ENCODE data around the gene FAM9C.
"Not testable (repeated sequence)": the region's sequence is repeated elsewhere in the genome, so short reads cannot be mapped to it uniquely, and the experiment has no call there.

FAM9C gene

GRCh38 chrX:13026877-13027652, 17.4 kb downstream of the FAM9C start:
- Histone ChIP-seq H3K9me3 (ENCODE audit: severe bottlenecking) (no peaks in the 10 kb centered on the region), H3K36me3 (no peaks in the 10 kb centered on the region), H3K27ac (no peak overlapping the region), H3K4me3 (ENCODE audit: low read depth, low read length) (no peak overlapping the region), H3K27me3 (ENCODE audit: insufficient read depth, low read depth, severe bottlenecking) (no peaks in the 10 kb centered on the region)
- DNase-seq = no peak
- TF ChIP-seq, protein P1, sequence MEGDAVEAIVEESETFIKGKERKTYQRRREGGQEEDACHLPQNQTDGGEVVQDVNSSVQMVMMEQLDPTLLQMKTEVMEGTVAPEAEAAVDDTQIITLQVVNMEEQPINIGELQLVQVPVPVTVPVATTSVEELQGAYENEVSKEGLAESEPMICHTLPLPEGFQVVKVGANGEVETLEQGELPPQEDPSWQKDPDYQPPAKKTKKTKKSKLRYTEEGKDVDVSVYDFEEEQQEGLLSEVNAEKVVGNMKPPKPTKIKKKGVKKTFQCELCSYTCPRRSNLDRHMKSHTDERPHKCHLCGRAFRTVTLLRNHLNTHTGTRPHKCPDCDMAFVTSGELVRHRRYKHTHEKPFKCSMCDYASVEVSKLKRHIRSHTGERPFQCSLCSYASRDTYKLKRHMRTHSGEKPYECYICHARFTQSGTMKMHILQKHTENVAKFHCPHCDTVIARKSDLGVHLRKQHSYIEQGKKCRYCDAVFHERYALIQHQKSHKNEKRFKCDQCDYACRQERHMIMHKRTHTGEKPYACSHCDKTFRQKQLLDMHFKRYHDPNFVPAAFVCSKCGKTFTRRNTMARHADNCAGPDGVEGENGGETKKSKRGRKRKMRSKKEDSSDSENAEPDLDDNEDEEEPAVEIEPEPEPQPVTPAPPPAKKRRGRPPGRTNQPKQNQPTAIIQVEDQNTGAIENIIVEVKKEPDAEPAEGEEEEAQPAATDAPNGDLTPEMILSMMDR (IDR thresholded peaks at IDR 0.05; ENCODE audit: low read depth, low read length) = no peak

DNA sequence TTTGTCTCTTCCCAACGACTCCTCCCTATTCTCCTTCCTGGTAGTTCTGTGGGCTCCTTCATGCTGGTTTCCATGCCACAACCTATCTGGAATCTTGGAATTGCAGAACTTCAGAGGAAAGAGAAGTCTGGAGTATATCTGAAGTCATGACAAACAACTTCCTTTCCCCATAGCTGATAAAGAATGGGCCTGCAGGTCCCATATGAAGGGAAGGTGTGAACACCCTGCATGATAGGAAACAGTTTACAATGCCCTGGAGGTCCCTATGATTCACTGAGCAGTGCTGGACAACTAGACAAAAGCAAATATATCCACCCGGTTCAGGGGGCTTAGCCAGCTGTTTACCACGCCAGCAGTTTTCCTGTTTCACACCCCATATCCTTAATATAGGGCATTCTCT, 19.4 kb downstream of the FAM9C start:
- no peak for DNase-seq
- H3K9me3 ChIP-seq (ENCODE audit: severe bottlenecking) = no peaks in the 10 kb centered on the region
- TF ChIP-seq, protein P1 (IDR thresholded peaks at IDR 0.05; ENCODE audit: low read depth, low read length) = no peak
- H3K27ac ChIP-seq = no peak overlapping the region
- no peaks in the 10 kb centered on the region for H3K36me3 ChIP-seq
- no peaks in the 10 kb centered on the region for H3K27me3 ChIP-seq (ENCODE audit: insufficient read depth, low read depth, severe bottlenecking)
- H3K4me3 ChIP-seq (ENCODE audit: low read depth, low read length) = no peak overlapping the region

DNA sequence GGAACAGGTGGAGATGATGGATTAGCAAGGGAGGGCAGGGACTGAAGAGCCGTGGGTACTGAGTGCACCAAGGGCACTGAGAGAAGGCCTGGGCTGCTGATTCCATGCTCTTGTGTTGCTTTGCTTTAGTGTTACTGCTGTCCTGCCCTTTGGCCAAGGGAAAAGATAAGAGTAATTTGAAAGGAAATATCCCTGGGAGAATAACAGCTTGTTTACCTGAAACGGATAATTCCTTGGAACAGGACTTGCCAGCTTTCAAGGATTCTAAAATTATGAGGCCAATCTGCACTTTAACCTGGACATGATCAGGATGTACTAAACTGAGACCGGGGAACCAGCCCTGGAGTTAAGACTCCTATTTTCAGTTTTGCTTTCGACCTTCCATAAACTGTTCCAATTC, 20.4 kb downstream of the FAM9C start:
- TF ChIP-seq, protein P1 (IDR thresholded peaks at IDR 0.05; ENCODE audit: low read depth, low read length) = no peak
- no peak for DNase-seq
- Histone ChIP-seq H3K4me3 (ENCODE audit: low read depth, low read length) (no peak overlapping the region), H3K36me3 (no peaks in the 10 kb centered on the region), H3K27ac (no peak overlapping the region), H3K27me3 (ENCODE audit: insufficient read depth, low read depth, severe bottlenecking) (no peaks in the 10 kb centered on the region), H3K9me3 (ENCODE audit: severe bottlenecking) (no peaks in the 10 kb centered on the region)

GRCh38 chrX:13023567-13023966, 20.9 kb downstream of the FAM9C start:
- no peak for DNase-seq
- Histone ChIP-seq H3K4me3 (ENCODE audit: low read depth, low read length) (no peak overlapping the region), H3K36me3 (no peaks in the 10 kb centered on the region), H3K9me3 (ENCODE audit: severe bottlenecking) (no peaks in the 10 kb centered on the region), H3K27ac (no peak overlapping the region), H3K27me3 (ENCODE audit: insufficient read depth, low read depth, severe bottlenecking) (no peaks in the 10 kb centered on the region)
- TF ChIP-seq, protein P1 (IDR thresholded peaks at IDR 0.05; ENCODE audit: low read depth, low read length) = no peak

DNA sequence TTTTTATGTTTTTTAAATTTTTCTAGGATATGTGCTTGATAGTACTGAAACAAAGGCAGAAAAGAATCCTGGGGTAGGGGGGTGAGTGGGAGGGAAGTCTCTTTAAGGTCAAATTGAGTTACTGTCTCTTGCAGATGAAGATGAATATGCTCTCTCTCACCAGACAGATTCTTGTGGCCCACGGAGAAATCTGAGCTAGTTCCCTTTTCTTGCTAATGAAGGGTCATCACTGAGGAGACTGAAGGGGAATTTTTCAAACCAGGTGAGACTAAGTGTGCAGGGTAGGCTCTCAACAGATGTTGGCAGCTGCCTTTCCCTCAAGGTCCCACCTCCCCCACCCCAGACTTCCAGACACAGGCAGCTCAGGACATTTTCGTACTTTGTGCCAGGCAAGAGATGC, 21.5 kb downstream of the FAM9C start:
- Histone ChIP-seq H3K4me3 (ENCODE audit: low read depth, low read length) (no peak overlapping the region), H3K9me3 (ENCODE audit: severe bottlenecking) (no peaks in the 10 kb centered on the region), H3K27ac (no peak overlapping the region), H3K36me3 (no peaks in the 10 kb centered on the region), H3K27me3 (ENCODE audit: insufficient read depth, low read depth, severe bottlenecking) (no peaks in the 10 kb centered on the region)
- no peak for DNase-seq
- TF ChIP-seq, protein P1 (IDR thresholded peaks at IDR 0.05; ENCODE audit: low read depth, low read length) = no peak

DNA sequence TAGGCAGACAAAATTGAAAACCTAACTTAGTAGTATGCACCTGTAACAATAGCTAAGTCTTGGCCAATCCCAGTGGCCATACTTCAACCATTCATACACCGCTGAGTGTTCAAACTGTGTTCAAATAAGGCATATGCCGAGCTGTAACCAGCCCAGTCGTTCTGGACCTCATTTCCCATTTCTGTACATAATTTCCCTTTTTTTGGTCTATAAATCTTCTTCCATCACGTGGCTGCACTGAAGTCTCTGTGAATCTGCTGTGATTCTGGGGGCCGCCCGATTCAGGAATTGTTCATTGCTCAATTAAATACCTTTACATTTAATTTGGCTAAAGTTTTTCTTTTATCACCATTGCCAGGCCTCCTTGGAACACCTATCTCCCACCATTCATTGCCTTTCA, 27.7 kb downstream of the FAM9C start:
- not testable (repeated sequence) for H3K4me3 ChIP-seq (ENCODE audit: low read depth, low read length)

More for the DNA sequence above, 27.7 kb downstream of the FAM9C start:
- not testable (repeated sequence) for H3K27me3 ChIP-seq (ENCODE audit: insufficient read depth, low read depth, severe bottlenecking); DNase-seq; H3K27ac ChIP-seq; H3K36me3 ChIP-seq; H3K9me3 ChIP-seq (ENCODE audit: severe bottlenecking)
